ENCODE results near the gene NTM.

NTM gene

DNA sequence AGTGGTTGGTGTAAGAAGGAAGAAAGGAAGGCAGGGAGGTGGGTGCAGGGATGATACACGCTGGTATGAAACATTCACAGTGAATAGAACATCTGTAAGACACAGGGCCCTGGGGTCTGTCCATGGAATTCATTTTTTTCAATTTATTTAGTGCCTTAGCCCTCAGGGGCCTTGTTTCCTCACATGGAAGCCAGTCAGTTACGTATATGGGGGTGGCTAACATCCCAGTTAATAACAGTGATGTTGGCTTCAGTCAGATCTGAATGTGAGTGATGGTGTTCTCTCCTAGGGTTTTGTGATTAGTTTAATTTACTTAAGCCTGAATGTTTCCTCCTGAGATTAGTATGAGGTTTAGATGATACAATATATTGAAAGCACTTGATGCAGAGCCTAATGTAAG, 577.1 kb downstream of the NTM start:
- no peak for DNase-seq

DNA sequence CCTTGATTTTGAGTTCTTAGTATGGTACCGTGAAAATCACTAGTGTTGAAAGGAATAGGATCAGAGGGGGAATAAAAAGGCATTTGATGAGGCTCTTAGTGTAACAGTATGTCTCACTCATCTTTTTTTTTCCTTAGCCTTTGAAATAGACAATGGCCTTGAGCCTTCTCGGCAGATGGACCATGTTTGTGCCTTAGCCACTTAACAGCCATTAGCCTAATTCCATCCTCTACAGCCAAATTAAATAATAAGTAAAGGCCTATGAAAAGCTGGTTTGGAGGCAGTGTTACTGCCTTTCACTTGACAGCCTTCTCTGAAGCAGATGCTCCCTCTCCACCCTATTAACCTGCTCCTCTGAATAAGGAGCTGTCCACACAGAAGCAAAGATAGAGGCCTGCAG, 580.7 kb downstream of the NTM start:
- DNase-seq = no peak

DNA sequence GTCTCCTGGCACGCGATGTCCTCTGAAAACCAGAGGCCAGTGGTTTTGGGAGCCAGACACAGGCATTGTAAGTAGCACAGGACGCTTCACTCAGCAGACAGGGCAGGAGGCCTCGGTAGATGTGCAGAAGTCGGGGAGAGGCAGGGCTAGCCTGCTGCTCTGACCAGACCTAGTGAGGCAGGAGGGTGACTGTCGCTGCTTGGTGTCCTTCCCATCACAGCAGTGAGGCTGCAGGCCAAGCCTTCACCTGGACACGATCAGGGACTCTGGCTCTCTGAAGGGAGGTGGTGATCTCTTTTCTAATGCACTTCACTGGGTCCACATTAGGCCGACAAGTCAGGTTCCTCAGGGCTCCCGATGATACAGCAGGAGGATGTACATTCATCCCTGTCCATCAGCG, 583.7 kb downstream of the NTM start:
- DNase-seq = no peak

DNA sequence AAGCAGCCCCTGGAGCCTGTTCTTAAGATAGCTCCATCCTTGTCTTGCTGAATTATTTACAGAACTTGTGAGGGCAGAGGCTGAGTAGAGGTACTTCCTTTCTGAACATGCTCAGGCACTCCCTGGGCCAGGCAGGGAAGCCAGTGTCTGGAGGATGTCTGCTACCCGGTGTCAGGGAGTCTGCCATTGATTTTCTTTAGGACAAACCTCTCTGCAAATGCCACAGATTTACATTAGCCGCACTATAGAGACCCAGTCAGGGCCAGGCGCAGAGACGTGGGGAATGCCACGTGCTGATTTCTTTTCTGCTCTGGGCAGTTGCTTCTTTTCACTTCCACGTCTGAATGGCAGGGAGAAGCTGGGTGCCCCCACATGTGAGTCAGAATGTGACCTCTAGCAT, 585.5 kb downstream of the NTM start:
- no peak for DNase-seq

- DNase-seq = no peak
These were observed 586.8 kb downstream of the NTM start for GRCh38 chr11:131957201-131957600.

- DNase-seq = no peak
These were observed 587.5 kb downstream of the NTM start for GRCh38 chr11:131957875-131958274.

DNA sequence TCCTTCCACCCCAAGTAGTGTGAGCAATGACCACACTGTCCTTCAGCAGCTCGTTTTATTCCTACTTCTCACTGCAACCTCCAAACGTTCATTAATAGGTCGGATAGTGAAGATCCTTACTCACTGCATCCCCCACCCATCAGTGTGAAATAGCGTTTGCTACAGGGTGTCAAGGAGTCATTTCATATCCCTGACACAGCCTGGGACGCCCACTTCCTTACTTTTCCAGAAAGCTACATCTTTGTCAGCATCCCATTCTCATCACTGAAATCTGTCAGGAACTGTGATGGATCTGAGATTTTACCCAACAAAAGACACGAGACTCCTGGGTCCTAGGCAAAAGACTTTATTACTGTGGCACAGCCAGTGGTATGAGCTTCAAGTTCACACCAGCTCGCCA, 592.4 kb downstream of the NTM start:
- DNase-seq = no peak

- DNase-seq = no peak
These were observed 594.5 kb downstream of the NTM start for GRCh38 chr11:131964698-131965483.

DNA sequence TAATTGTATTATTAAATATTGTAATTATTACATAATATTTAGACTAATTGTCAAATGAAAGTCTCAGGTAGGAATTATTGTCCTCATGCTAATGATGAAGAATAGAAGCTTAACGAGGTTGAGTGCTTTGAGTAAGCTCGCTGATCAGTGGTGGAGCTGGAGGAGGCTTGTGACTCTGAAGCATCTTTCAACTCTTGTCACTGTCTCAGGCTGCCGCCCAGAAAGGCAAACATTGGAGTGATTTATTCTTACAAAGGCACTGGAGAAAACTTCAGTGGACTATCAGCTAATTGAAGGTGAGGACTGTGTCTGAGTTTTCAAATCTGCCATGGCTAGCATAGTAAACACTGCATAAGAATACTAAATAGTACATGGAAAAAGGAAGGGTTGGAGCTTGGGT, 595.1 kb downstream of the NTM start:
- DNase-seq = no peak

DNA sequence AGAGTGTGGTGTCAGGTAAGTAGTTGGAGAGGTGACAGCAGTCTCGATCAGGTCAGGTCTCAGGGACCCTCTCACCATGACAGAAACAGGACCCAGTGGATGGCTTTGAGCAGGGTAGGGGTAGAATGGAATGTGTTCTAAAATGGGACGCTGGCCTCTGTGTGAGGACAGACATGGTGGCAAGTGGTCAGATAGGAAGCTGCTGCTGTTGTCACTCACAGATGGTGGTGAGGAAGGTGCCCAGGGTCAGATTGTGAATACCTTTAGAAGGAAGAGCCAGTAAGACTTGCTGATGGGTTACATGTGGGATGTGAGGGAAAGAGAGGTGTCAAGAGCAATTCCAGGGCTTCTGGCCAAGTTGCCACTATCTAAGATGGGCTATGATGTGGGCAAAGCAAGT, 596.3 kb downstream of the NTM start:
- DNase-seq = no peak

GRCh38 chr11:131969261-131969660, 598.8 kb downstream of the NTM start:
- DNase-seq = no peak

GRCh38 chr11:131973061-131973460, 602.6 kb downstream of the NTM start:
- no peak for DNase-seq

DNA sequence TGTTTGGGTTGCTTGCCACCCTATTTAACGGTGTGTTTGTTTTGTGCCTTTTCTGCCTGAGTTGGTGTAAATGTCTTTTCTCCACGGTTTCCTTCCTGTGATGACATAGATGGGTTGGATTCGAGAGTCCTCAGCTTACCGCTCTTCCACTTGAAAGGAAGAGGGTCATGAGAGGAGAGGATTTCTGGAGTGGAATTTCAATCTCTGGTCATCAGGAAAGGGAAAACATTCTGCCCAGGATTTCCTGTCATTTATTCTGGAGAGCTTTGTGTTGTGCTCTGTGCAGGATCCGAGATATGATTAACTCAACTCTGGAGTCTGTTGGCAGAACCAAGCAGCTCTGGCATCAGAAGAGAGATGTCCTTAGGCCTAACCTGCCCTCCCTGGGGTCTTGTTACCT, 605.2 kb downstream of the NTM start:
- DNase-seq = no peak

GRCh38 chr11:131976021-131976420, 605.6 kb downstream of the NTM start:
- DNase-seq = no peak

DNA sequence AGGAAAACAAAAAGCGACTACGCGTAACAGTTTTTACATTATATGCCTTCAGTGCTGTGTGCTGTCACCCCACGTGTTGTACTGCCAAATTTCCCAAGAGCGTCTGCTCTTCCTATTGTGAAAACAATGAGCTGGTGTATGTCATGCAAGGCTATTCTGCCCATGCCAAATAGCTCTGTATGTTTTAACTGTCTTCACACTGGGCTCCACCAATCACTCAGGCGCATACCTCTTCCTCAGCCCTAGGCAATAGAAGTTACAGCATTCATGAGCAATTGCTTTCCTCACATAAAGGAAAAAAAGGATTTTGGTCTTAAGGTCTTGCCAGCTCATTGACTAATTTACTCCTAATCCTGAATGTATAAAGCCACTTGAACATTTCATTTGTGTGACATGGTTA, 606.8 kb downstream of the NTM start:
- DNase-seq = no peak

GRCh38 chr11:131977854-131978253, 607.4 kb downstream of the NTM start:
- DNase-seq = no peak

GRCh38 chr11:131978351-131978750, 607.9 kb downstream of the NTM start:
- DNase-seq = no peak

DNA sequence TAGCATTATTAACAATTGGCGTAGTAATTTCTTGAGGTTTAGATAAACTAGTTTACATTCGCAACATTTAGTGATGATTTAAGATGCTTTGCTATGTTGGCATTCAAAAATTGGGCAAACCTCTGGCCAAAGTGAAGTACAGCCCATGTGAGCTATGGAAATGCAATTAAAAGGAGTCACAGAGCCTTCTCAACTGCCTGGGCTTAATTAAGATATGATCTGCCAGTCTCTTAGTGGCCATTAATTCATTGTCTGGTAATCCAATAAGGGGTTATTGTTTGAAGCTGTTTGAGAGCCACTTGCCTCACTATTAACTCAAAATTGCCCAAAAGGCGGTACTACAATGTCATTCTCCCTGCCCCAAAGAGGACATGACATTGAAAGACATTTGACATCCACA, 608.9 kb downstream of the NTM start:
- no peak for DNase-seq

DNA sequence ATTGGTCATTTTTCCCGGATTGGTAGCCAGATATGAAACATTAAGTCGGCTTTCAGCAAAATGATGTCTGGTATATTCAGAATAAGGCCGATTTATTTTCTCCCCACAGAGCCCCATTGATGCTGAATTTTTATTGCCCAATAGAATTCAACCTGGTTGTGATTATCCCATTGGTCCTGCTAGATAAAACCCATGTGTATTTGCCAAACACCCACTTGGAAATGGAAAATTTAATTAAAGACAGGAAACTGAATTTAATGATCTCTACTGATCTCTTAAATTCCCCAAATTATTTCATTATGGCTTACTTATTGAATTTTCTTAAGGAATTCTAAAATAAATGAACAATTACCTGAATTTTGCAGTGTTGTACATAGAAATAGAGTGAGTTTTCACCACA, 609.8 kb downstream of the NTM start:
- DNase-seq = no peak

DNA sequence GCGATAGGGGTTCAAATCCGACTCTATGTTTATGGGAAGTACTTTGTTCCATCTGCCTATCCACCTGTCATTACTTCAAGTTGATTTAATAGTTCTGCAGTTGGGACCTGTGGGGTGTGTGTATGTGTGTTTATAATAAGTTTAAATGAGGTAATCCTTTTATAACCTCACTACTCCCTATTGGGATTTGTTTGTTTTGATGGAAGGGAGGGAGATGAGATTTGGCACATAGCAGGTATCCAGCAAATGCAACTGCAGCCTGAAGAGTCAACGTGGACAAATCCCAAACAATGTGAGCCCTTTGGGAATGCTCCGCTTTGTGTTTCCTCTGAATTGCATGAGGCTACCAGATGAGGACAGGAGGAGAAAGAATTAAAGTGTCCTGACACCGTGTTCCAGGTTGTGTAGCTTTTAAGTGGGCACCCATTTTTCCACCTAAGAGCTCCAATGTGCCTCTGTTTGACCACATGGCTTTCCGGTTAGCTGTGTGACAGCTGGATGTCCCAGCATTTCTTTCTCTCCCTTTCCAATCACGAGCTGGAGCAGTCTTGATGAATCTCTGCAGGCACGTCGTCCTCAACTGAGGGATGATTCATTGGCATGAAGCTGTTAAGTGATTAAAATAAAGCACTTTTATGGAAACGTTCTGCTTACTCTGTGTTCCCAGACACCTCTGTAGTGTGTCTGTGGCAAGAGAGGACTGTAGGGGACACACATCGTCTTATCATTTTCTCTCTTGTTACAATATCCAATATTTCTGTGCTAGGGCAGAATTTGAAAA, 610.7 kb downstream of the NTM start:
- DNase-seq = no peak

DNA sequence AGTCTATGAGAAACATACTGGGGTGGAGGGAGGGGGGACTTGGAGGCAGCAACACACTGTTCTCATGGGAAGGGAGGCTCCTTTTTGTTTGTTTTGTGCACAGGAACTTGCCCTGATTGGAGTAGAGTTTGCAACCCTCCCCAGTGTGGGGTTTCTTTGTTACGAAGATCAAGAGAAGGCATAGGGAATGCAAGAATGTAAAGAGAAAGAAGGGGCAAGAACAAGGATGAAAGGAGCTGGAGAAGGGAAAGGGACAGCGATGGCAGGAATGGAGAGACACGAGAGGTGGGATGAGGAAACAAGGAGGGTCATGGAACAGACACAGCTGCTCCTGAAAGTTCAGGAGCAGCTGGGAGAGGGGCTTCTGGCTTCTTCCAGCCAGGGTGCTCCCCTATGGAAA, 611.7 kb downstream of the NTM start:
- no peak for DNase-seq

GRCh38 chr11:131985846-131986301, 615.5 kb downstream of the NTM start:
- no peak for DNase-seq

DNA sequence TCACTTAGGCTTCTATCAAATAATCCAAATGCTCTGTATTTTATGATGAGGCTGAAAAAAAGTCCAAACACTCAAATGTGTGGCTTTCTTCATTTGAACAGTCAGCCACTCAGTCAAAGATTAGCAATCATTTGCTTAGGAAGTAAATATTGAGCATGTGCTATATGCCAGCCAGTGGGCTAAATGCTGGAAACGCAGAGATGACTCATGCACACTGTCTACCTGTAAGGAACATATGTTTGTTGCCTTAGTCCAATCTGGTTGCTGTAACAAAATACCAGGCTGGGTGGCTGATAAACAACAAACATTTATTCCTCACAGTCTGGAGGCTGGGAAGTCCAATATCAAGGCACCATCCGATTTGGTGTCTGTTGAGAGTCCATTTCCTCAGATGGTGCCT, 617.3 kb downstream of the NTM start:
- DNase-seq = no peak

GRCh38 chr11:131991606-131992005, 621.2 kb downstream of the NTM start:
- DNase-seq = no peak

DNA sequence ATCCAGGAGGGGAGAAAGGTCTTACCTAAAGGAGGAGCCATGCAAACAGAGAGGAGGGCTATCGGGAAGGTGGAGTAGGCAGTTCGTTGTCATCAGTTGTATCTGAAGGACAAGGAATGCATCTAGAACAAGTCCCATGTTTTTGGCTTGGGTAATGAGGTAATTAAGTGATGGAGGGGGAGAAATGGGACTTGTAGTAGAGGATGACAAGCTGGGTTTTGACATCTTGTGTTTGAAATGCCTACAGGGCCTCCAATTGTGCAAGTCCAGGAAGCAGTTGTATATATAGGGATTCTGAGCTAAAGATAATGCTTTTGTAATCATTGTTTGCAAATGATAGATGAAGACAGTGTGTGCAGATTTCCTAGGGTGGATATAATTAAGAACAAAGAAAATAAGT, 622.8 kb downstream of the NTM start:
- no peak for DNase-seq

Data from NCI-H446 (cell line).